WTC11 (cell line): ENCODE results near the gene MTUS2.

Source experiments
- CREB1 ChIP-seq: sonication (generic); formaldehyde crosslinking; IDR thresholded peaks from 2 replicates; pipeline ENCODE4 v1.8.0; 2023; ENCODE audit warnings: mild to moderate bottlenecking, missing genetic modification reagents
- RELA ChIP-seq: sonication (generic); formaldehyde crosslinking; IDR thresholded peaks from 2 replicates; pipeline ENCODE4 v1.8.1; 2022; ENCODE audit warnings: missing genetic modification reagents, mild to moderate bottlenecking, borderline replicate concordance
- TF ChIP-seq, protein P1 (sequence below): fragments of 200-600 bp; IDR thresholded peaks from 2 replicates; pipeline ENCODE4 v1.8.0; 2022; ENCODE audit warnings: antibody characterized with exemption
- TF ChIP-seq, protein P2 (sequence below): sonication (generic); formaldehyde crosslinking; IDR thresholded peaks from 2 replicates; pipeline ENCODE4 v1.8.1; 2023; ENCODE audit warnings: mild to moderate bottlenecking, missing genetic modification reagents
- TF ChIP-seq, protein P3 (sequence below): sonication (generic); formaldehyde crosslinking; IDR thresholded peaks from 2 replicates; pipeline ENCODE4 v1.8.0; 2022; ENCODE audit warnings: mild to moderate bottlenecking, missing genetic modification reagents

DNA sequence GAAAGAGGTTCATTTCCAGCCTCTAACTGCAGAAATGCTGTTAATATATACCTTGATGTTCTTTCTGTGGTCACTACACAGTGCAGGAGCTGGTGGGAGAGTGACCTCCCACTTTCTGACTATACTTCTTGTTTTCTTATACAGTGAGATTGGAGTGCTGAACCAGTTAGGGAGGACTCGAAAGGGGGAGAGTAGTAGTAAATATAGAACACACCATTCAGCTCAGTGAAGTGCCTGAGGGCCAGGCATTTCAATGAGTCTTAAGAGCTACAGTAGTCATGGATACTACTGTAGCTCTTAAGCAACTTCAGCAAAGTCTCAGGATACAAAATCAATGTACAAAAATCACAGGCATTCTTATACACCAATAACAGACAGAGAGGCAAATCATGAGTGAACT is 372.9 kb downstream of the MTUS2 start:
- TF ChIP-seq, protein P1, sequence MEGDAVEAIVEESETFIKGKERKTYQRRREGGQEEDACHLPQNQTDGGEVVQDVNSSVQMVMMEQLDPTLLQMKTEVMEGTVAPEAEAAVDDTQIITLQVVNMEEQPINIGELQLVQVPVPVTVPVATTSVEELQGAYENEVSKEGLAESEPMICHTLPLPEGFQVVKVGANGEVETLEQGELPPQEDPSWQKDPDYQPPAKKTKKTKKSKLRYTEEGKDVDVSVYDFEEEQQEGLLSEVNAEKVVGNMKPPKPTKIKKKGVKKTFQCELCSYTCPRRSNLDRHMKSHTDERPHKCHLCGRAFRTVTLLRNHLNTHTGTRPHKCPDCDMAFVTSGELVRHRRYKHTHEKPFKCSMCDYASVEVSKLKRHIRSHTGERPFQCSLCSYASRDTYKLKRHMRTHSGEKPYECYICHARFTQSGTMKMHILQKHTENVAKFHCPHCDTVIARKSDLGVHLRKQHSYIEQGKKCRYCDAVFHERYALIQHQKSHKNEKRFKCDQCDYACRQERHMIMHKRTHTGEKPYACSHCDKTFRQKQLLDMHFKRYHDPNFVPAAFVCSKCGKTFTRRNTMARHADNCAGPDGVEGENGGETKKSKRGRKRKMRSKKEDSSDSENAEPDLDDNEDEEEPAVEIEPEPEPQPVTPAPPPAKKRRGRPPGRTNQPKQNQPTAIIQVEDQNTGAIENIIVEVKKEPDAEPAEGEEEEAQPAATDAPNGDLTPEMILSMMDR, result no peak
- TF ChIP-seq, protein P2, sequence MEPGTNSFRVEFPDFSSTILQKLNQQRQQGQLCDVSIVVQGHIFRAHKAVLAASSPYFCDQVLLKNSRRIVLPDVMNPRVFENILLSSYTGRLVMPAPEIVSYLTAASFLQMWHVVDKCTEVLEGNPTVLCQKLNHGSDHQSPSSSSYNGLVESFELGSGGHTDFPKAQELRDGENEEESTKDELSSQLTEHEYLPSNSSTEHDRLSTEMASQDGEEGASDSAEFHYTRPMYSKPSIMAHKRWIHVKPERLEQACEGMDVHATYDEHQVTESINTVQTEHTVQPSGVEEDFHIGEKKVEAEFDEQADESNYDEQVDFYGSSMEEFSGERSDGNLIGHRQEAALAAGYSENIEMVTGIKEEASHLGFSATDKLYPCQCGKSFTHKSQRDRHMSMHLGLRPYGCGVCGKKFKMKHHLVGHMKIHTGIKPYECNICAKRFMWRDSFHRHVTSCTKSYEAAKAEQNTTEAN (CRISPR knock-in tag), result no peak
- TF ChIP-seq RELA (CRISPR knock-in tag) (no peak), CREB1 (no peak)
- TF ChIP-seq, protein P3, sequence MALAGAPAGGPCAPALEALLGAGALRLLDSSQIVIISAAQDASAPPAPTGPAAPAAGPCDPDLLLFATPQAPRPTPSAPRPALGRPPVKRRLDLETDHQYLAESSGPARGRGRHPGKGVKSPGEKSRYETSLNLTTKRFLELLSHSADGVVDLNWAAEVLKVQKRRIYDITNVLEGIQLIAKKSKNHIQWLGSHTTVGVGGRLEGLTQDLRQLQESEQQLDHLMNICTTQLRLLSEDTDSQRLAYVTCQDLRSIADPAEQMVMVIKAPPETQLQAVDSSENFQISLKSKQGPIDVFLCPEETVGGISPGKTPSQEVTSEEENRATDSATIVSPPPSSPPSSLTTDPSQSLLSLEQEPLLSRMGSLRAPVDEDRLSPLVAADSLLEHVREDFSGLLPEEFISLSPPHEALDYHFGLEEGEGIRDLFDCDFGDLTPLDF (CRISPR knock-in tag), result no peak
